Dendritic cell treated with granulocyte-macrophage colony-stimulating factor and Interleukin-4, amounts not matched to agents 40 ng/mL and 50 ng/mL, for 4 days (primary cell): ENCODE measurements around the gene KLHL30.

Source experiments
- H3K27ac Mint-ChIP-seq: one replicate; pipeline ENCODE4 v1.8.0; 2022; ENCODE audit warnings: mild to moderate bottlenecking, mixed read lengths
- H3K27me3 Mint-ChIP-seq: one replicate; pipeline ENCODE4 v1.8.0; 2022; ENCODE audit warnings: mild to moderate bottlenecking, mixed read lengths
- H3K36me3 Mint-ChIP-seq: one replicate; pipeline ENCODE4 v1.8.0; 2022; ENCODE audit warnings: low read depth, mixed read lengths
- H3K4me1 Mint-ChIP-seq: one replicate; pipeline ENCODE4 v1.8.0; 2022; ENCODE audit warnings: low read depth, mixed read lengths
- H3K4me3 Mint-ChIP-seq: one replicate; pipeline ENCODE4 v1.8.0; 2022; ENCODE audit warnings: mild to moderate bottlenecking, moderate library complexity, mixed read lengths
- H3K9me3 Mint-ChIP-seq: one replicate; pipeline ENCODE4 v1.8.0; 2022; ENCODE audit warnings: mixed read lengths
- intact Hi-C: fragments of 100-400 bp; cut with micrococcal nuclease; formaldehyde crosslinking; loops from one replicate; pipeline ENCODE4 v1.15.0; 2022

The KLHL30 gene

GRCh38 chr2:238129166-238130010, 9.1 kb upstream of the KLHL30 start:
- no peak overlapping the region for H3K4me3 Mint-ChIP-seq
- no peaks in the 10 kb centered on the region for H3K27me3 Mint-ChIP-seq
- peaks cover 15% of the 10 kb centered on the region for H3K36me3 Mint-ChIP-seq
- H3K4me1 Mint-ChIP-seq, result peaks cover 8% of the 10 kb centered on the region
- intact Hi-C loops, result no loop called here
- H3K9me3 Mint-ChIP-seq, result no peaks in the 10 kb centered on the region
- H3K27ac Mint-ChIP-seq, result no peak overlapping the region

GRCh38 chr2:238130111-238130695, 8.3 kb upstream of the KLHL30 start:
- Mint-ChIP-seq H3K36me3 (peaks cover 15% of the 10 kb centered on the region), H3K27ac (no peak overlapping the region), H3K4me3 (no peak overlapping the region), H3K27me3 (no peaks in the 10 kb centered on the region), H3K9me3 (no peaks in the 10 kb centered on the region), H3K4me1 (peaks cover 8% of the 10 kb centered on the region)
- intact Hi-C loops, result no loop called here

- Mint-ChIP-seq H3K9me3 (no peaks in the 10 kb centered on the region), H3K4me3 (no peak overlapping the region), H3K27me3 (no peaks in the 10 kb centered on the region), H3K36me3 (peaks cover 15% of the 10 kb centered on the region), H3K27ac (no peak overlapping the region), H3K4me1 (peaks cover 9% of the 10 kb centered on the region)
- intact Hi-C loops, result no loop called here
Measured at GRCh38 chr2:238130696-238131628, 7.5 kb upstream of the KLHL30 start.

GRCh38 chr2:238131761-238132462, 6.6 kb upstream of the KLHL30 start:
- Mint-ChIP-seq H3K27me3 (no peaks in the 10 kb centered on the region), H3K36me3 (peaks cover 15% of the 10 kb centered on the region), H3K4me3 (no peak overlapping the region), H3K9me3 (no peaks in the 10 kb centered on the region), H3K27ac (no peak overlapping the region), H3K4me1 (peaks cover 19% of the 10 kb centered on the region)
- intact Hi-C loops, result no loop called here

- no peaks in the 10 kb centered on the region for H3K9me3 Mint-ChIP-seq
- H3K4me3 Mint-ChIP-seq, result no peak overlapping the region
- H3K36me3 Mint-ChIP-seq, result peaks cover 15% of the 10 kb centered on the region
- H3K27me3 Mint-ChIP-seq, result no peaks in the 10 kb centered on the region
- intact Hi-C loops, result no loop called here
- peaks cover 27% of the 10 kb centered on the region for H3K4me1 Mint-ChIP-seq
- H3K27ac Mint-ChIP-seq, result no peak overlapping the region
Measured at GRCh38 chr2:238132463-238133450, 5.7 kb upstream of the KLHL30 start.

GRCh38 chr2:238133499-238134392, 4.7 kb upstream of the KLHL30 start:
- peaks cover 35% of the 10 kb centered on the region for H3K4me1 Mint-ChIP-seq
- H3K36me3 Mint-ChIP-seq, result peaks cover 15% of the 10 kb centered on the region
- H3K27me3 Mint-ChIP-seq, result no peaks in the 10 kb centered on the region
- no peak overlapping the region for H3K4me3 Mint-ChIP-seq
- no peaks in the 10 kb centered on the region for H3K9me3 Mint-ChIP-seq
- intact Hi-C loops, result no loop called here
- no peak overlapping the region for H3K27ac Mint-ChIP-seq

GRCh38 chr2:238134393-238134785, 4.1 kb upstream of the KLHL30 start:
- Mint-ChIP-seq H3K4me1 (peaks cover 36% of the 10 kb centered on the region), H3K27ac (no peak overlapping the region), H3K4me3 (no peak overlapping the region), H3K9me3 (no peaks in the 10 kb centered on the region), H3K27me3 (no peaks in the 10 kb centered on the region), H3K36me3 (peaks cover 15% of the 10 kb centered on the region)
- intact Hi-C loops, result no loop called here

GRCh38 chr2:238135601-238136150, 2.8 kb upstream of the KLHL30 start:
- Mint-ChIP-seq H3K4me1 (peaks cover 49% of the 10 kb centered on the region), H3K36me3 (peaks cover 15% of the 10 kb centered on the region), H3K4me3 (no peak overlapping the region), H3K9me3 (no peaks in the 10 kb centered on the region), H3K27me3 (no peaks in the 10 kb centered on the region), H3K27ac (no peak overlapping the region)
- intact Hi-C loops, result no loop called here

GRCh38 chr2:238136820-238137537, 1.5 kb upstream of the KLHL30 start:
- Mint-ChIP-seq H3K36me3 (peaks cover 6% of the 10 kb centered on the region), H3K27me3 (no peaks in the 10 kb centered on the region), H3K9me3 (no peaks in the 10 kb centered on the region), H3K27ac (peak overlapping the region; percentile 70), H3K4me1 (peaks cover 62% of the 10 kb centered on the region), H3K4me3 (no peak overlapping the region)
- intact Hi-C loops, result no loop called here

GRCh38 chr2:238137885-238138284, 583 bp upstream of the KLHL30 start:
- H3K9me3 Mint-ChIP-seq, result no peaks in the 10 kb centered on the region
- H3K4me1 Mint-ChIP-seq, result peaks cover 71% of the 10 kb centered on the region
- peak overlapping the region; percentile 30 for H3K27ac Mint-ChIP-seq
- no peaks in the 10 kb centered on the region for H3K36me3 Mint-ChIP-seq
- H3K4me3 Mint-ChIP-seq, result no peak overlapping the region
- intact Hi-C loops, result no loop called here
- no peaks in the 10 kb centered on the region for H3K27me3 Mint-ChIP-seq

- Mint-ChIP-seq H3K36me3 (no peaks in the 10 kb centered on the region), H3K4me3 (no peak overlapping the region), H3K9me3 (no peaks in the 10 kb centered on the region), H3K27ac (no peak overlapping the region), H3K27me3 (peaks cover 1% of the 10 kb centered on the region), H3K4me1 (peaks cover 75% of the 10 kb centered on the region)
- intact Hi-C loops, result no loop called here
Measured at GRCh38 chr2:238139196-238140039, 950 bp downstream of the KLHL30 start.
